Fibroblast of villous mesenchyme (primary cell): ENCODE data around the gene RFWD3. TPM values are rescaled to one million over a fixed set of nuclear protein-coding genes. Genes with fewer than 3 reads are reported as not detected.
A peak's percentile ranks its signal among the peaks of the same experiment; 100 is the strongest.

ENCODE experiments used
- DNase-seq: peaks from one replicate; pipeline ENCODE4 v3.0.0-alpha.2; 2010; ENCODE audit warnings: low read depth
- H3K4me3 ChIP-seq: 2 replicates; pipeline ENCODE4 v1.5.1; 2011; ENCODE audit warnings: low read depth, mild to moderate bottlenecking, low read length
- CTCF ChIP-seq: IDR thresholded peaks from 2 replicates; pipeline ENCODE4 v1.5.1; 2012; ENCODE audit warnings: low read depth, mild to moderate bottlenecking, low read length; ENCODE audit not compliant: insufficient read depth
- total RNA-seq: library from RNA; depleted of rRNA; stranded (reverse); fragments of >200 nt; gene quantifications from 2 replicates; pipeline ENCODE4 v1.2.3, GENCODE V29; 2012

The RFWD3 gene
- total RNA-seq, 1 donor: 30.7 TPM

DNA sequence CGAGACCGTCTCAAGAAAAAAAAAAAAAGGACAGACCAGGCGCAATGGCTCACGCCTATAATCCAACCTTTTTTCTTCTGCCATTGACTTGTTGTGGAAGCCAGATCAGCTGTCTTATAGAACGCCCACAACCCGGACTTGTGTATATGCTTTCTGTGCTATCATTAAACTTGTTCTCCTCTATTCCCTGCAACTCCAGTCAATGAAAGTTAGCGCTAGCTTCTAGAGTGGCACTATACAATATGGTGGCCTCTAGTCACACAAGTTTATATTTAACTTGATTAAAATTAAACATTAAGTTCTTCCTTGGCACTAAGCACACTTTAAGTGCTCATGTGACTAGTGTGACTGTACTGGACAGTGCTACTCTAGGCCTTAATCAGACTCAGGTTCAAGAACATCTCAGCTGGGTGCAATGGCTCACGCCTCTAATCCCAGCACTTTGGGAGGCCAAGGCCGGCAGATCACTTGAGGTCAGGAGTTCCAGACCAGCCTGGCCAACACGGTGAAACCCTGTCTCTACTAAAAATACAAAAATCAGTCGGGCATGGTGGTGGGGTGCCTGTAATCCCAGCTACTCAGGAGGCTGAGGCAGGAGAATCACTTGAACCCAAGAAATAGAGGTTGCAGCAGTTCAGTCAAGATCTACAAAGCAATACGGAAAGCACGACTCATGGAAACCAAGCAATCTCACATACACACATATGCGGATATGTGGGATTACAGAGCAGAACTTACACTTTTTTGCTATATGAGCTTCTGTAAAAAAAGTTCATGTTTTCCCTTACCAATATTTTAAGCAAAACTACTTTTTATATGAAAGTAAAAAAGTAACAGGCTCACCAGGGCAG lies 41.0 kb downstream of the RFWD3 start:
- DNase-seq: no peak
- H3K4me3 ChIP-seq: no peak overlapping the region
- TF ChIP-seq CTCF: no peak

GRCh38 chr16:74623839-74624235 lies 42.8 kb downstream of the RFWD3 start:
- TF ChIP-seq CTCF: no peak
- DNase-seq: no peak

DNA sequence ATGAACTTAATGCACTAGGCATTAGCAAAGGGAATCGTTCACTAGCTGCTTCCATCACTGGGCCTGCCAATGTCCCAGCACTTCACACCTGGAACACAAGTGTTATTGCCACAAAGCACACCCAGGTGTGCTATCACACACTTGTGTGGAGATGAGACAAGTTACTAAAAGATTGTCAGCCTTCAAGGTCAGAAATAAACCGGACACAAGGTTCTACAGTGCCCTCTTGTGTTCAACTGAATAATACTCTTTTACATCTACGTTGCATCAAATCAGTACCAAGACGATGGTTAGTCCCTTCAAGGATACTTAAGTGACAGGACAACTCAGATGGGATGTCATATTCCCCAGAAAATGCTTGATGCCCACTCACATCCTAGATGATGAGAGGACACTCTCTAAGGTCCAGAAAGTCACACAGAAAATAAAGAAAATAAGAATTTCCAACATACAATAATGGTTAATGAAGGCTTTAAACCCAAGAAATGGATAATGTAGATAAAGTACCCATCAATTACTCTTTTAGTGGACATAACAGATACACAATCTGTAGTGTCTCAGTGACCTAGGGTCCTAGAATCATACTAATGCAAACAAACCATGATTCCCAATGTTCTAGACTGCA lies 43.4 kb downstream of the RFWD3 start:
- peak; percentile 65 for DNase-seq
- no peak overlapping the region for H3K4me3 ChIP-seq
- TF ChIP-seq CTCF: peak; percentile 68

More at GRCh38 chr16:74623839-74624235, 42.8 kb downstream of the RFWD3 start:
- no peak overlapping the region for H3K4me3 ChIP-seq

- no peak overlapping the region for H3K4me3 ChIP-seq
- no peak for DNase-seq
- no peak for TF ChIP-seq CTCF
Measured at GRCh38 chr16:74622005-74622404, 44.7 kb downstream of the RFWD3 start.

- DNase-seq: no peak
- no peak for TF ChIP-seq CTCF
- H3K4me3 ChIP-seq: no peak overlapping the region
Measured at GRCh38 chr16:74617206-74617788, 49.4 kb downstream of the RFWD3 start.

- no peak for TF ChIP-seq CTCF
- no peak overlapping the region for H3K4me3 ChIP-seq
- peak; percentile 39 for DNase-seq
Measured at GRCh38 chr16:74611721-74612120, 55.0 kb downstream of the RFWD3 start.
